Cardiac muscle cell (in vitro differentiated cells and primary cell): ENCODE data around the gene CCDC174. TPM values are rescaled to one million over a fixed set of nuclear protein-coding genes. Genes with fewer than 3 reads are reported as not detected.

Experiments
- DNase-seq, 2 donors: peaks; one replicate each; pipeline versions ENCODE4 v3.0.0 to v3.0.0-alpha.2; 2010 to 2017; ENCODE audit warnings: low read depth in 1 of 2, low spot score in 1 of 2
- H3K27ac ChIP-seq: fragments of 200-600 bp; sonication (generic); 2 replicates; pipeline ENCODE4 v1.5.1; 2016
- H3K27me3 ChIP-seq: fragments of 200-600 bp; sonication (generic); 2 replicates; pipeline ENCODE4 v1.6.0; 2016; ENCODE audit warnings: control low read depth
- H3K36me3 ChIP-seq: fragments of 200-600 bp; sonication (generic); 2 replicates; pipeline ENCODE4 v1.5.1; 2016; ENCODE audit warnings: control low read depth
- H3K4me1 ChIP-seq: fragments of 200-600 bp; sonication (generic); 2 replicates; pipeline ENCODE4 v1.8.1; 2017; ENCODE audit warnings: low read depth, mild to moderate bottlenecking, mixed run types
- H3K4me3 ChIP-seq: fragments of 200-600 bp; sonication (generic); 2 replicates; pipeline ENCODE4 v1.5.1; 2016; ENCODE audit warnings: mild to moderate bottlenecking
- H3K9me3 ChIP-seq: fragments of 200-600 bp; sonication (generic); 2 replicates; pipeline ENCODE4 v1.5.1; 2017; ENCODE audit warnings: low read depth, mild to moderate bottlenecking, control low read depth
- polyA plus RNA-seq: library from polyadenylated mRNA; unstranded; fragments of >200 nt; fragmentation: Nextera tagmentation; extraction: Ambion mirVana; gene quantifications from 2 replicates; pipeline ENCODE4 v1.2.1, GENCODE V29; 2016
- total RNA-seq: library from RNA; depleted of rRNA; stranded (reverse); fragments of >200 nt; gene quantifications from 2 replicates; pipeline ENCODE4 v1.2.3, GENCODE V29; 2016
- TF ChIP-seq, protein P1 (sequence below): IDR thresholded peaks from 2 replicates; pipeline ENCODE4 v1.5.1; 2012; ENCODE audit warnings: low read depth, mild to moderate bottlenecking, low read length

Gene CCDC174
- total and polyA plus RNA-seq, 2 experiments from 2014 or later = 18.6 to 19.2 TPM

DNA sequence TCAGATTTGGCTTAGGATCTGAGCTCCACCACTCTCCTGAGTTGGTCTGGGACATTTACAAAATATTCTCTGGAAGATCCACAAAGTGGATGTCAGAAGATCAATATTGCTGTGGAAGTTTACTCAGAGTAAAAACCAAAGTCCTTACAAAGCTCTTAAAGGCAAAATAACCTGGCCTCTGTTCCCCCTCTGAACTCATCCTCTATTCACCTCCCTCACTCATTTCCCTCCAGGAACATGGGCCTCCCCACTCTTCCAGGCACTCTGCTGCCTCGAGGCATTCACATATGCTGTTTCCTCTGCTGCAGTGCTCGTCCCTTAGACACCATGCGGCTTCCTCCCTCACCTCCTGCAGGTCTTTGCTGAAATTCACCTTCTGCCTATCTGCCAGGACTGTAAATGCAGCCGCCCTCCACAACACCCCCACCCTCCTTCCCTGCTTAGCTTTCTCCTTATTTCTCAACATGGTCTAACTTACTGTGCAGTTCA is 19.1 kb upstream of the CCDC174 start:
- Histone ChIP-seq H3K36me3 (no peaks in the 10 kb centered on the region), H3K27ac (no peak overlapping the region), H3K4me1 (no peaks in the 10 kb centered on the region), H3K27me3 (peaks cover 15% of the 10 kb centered on the region), H3K9me3 (no peaks in the 10 kb centered on the region), H3K4me3 (no peak overlapping the region)
- DNase-seq = no peak
- TF ChIP-seq, protein P1, sequence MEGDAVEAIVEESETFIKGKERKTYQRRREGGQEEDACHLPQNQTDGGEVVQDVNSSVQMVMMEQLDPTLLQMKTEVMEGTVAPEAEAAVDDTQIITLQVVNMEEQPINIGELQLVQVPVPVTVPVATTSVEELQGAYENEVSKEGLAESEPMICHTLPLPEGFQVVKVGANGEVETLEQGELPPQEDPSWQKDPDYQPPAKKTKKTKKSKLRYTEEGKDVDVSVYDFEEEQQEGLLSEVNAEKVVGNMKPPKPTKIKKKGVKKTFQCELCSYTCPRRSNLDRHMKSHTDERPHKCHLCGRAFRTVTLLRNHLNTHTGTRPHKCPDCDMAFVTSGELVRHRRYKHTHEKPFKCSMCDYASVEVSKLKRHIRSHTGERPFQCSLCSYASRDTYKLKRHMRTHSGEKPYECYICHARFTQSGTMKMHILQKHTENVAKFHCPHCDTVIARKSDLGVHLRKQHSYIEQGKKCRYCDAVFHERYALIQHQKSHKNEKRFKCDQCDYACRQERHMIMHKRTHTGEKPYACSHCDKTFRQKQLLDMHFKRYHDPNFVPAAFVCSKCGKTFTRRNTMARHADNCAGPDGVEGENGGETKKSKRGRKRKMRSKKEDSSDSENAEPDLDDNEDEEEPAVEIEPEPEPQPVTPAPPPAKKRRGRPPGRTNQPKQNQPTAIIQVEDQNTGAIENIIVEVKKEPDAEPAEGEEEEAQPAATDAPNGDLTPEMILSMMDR = no peak

DNA sequence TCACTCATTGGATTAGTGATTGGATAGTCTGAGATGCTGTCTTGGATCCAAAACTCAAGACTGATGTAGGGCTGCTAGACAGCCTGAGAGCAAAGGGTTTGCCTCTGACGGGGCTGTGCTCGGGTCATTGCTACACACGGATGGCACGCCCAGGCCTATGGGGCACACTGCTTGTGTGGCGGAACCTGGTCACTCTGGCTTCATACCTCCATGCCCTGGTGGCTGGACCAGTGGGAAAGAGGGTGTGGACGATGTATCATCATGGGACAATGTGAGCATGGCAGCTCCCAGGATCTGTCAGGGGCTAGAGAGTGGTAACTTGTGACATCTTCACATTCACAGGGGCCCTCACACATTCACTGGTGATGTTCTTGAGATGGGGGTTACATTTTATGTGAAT is 18.1 kb upstream of the CCDC174 start:
- TF ChIP-seq, protein P1 = no peak
- no peaks in the 10 kb centered on the region for H3K9me3 ChIP-seq
- H3K27ac ChIP-seq = no peak overlapping the region
- DNase-seq = no peak
- peaks cover 22% of the 10 kb centered on the region for H3K27me3 ChIP-seq
- no peaks in the 10 kb centered on the region for H3K36me3 ChIP-seq
- H3K4me3 ChIP-seq = no peak overlapping the region
- H3K4me1 ChIP-seq = no peaks in the 10 kb centered on the region

DNA sequence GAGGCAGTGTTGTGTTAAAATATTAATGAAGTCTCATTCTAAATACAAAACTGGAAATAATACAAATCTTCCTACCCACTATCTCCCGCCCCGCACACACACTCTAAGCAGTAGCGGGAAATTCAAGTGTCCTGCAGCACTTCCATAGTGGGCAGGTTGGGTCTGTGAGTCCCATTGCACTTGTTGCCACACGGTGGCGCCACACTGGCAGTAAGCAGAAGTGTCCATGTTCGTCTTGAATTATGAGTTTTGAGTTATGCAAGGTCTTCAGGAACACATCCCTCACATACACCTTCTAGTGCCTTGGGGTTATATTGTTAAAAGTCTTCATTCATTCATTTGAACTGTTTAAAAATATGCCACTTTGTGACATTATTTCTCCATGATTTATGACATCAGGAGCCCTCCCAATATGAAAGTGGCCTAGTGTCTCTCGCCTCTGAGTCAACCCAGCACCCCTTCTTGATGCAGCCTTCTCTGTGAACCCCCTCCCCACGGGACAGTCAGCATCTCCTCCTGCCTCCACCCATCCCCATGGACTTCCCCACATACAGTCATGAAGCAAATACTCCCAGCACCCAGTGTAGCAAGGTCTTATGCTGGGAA is 17.6 kb upstream of the CCDC174 start:
- no peaks in the 10 kb centered on the region for H3K36me3 ChIP-seq
- H3K4me3 ChIP-seq = no peak overlapping the region
- DNase-seq = peak; percentile 73 to 85
- no peaks in the 10 kb centered on the region for H3K4me1 ChIP-seq
- H3K27ac ChIP-seq = no peak overlapping the region
- H3K9me3 ChIP-seq = no peaks in the 10 kb centered on the region
- peaks cover 22% of the 10 kb centered on the region for H3K27me3 ChIP-seq
- TF ChIP-seq, protein P1 = peak; percentile 79

DNA sequence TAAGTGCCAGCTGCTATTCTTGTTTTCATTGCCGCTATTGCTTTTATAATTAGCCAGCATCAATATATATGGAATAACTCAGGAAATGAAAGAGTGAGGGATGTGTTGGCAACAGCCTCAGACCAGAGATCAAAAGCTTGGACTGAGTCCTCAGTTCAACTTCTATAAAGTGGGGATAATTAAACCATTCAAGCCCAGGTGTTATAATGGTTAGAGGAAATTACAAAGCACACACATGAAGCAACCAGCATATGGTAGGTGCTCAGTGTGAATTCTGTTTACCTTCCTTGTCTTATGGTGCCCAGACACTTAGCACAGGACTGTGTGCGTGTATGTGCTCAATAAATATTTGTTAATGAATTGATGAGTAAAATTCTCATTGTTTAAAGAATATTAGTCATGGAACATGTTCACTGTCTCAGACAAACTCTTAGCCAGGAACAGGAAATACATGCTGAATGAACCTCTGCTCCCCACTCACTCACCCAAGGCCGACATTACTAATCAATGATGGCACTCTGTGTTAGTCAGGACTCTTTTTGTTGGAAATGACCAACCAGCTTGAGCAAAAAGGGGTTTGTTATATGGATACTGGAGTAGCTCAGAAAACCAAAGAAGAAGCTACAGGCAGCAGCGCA is 16.7 kb upstream of the CCDC174 start:
- Histone ChIP-seq H3K36me3 (no peaks in the 10 kb centered on the region), H3K27ac (no peak overlapping the region), H3K4me1 (no peaks in the 10 kb centered on the region), H3K27me3 (peaks cover 22% of the 10 kb centered on the region), H3K4me3 (no peak overlapping the region), H3K9me3 (no peaks in the 10 kb centered on the region)
- no peak for DNase-seq
- TF ChIP-seq, protein P1 = no peak

DNA sequence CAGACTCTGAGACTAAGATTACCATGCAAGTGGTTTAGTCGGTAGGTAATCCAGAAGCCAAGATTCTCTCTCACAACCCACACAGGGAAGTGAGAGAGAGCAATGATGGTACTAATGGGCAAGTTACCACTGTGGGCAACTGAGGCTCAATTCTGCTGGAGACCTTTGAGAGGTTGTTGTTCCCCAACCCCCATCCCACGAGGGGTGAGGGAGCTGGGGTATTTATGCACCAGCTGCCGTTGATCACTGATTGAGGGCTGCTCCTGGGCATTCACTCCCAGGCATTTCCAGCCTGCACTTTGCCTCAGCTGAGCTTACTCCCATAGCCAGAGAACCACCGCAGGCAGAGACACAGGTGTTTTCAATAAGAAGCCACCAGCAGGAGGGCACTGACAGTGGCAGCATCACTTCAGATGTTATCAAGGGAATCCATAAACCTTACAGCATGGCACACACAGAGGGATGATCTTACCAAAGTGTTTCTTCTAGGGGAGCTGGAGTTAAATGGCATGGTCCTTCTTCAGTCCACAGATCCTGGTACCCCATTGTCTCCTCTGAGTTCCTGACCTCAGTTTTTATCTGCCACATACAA is 15.0 kb upstream of the CCDC174 start:
- H3K36me3 ChIP-seq = no peaks in the 10 kb centered on the region
- TF ChIP-seq, protein P1 = no peak
- DNase-seq = no peak
- no peak overlapping the region for H3K4me3 ChIP-seq
- H3K4me1 ChIP-seq = no peaks in the 10 kb centered on the region
- peaks cover 22% of the 10 kb centered on the region for H3K27me3 ChIP-seq
- no peak overlapping the region for H3K27ac ChIP-seq
- no peaks in the 10 kb centered on the region for H3K9me3 ChIP-seq
